GDM1 (cell line): Measurements from ENCODE around the gene SUPT3H.

Source experiments
- DNase-seq: peaks from one replicate; lab custom pipeline; 2025; lab: John Stamatoyannopoulos, UW

The SUPT3H gene

GRCh38 chr6:45388328-45388727 is 10.6 kb upstream of the SUPT3H start:
- no peak for DNase-seq

GRCh38 chr6:45387236-45387635 is 9.5 kb upstream of the SUPT3H start:
- no peak for DNase-seq

DNA sequence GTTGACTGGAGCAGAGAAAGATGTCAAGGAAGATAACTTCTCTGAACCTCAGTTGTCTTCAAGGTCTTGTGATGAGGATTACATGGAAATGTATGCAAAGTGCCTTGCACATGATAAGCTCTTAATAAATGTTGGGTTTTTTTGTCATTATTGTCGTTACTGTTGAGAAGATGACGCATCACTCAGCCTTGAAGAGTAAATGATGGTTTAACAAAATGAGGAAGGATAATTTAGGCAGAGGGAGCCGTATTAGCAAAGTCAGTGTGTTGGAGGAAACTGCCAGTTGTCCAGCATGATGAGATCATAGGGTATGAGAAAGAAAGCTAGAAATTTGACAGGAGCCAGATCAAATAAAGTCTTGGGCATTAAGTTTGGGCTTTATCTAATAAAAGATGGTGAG is 8.8 kb upstream of the SUPT3H start:
- no peak for DNase-seq

GRCh38 chr6:45382391-45382790 is 4.7 kb upstream of the SUPT3H start:
- no peak for DNase-seq

DNA sequence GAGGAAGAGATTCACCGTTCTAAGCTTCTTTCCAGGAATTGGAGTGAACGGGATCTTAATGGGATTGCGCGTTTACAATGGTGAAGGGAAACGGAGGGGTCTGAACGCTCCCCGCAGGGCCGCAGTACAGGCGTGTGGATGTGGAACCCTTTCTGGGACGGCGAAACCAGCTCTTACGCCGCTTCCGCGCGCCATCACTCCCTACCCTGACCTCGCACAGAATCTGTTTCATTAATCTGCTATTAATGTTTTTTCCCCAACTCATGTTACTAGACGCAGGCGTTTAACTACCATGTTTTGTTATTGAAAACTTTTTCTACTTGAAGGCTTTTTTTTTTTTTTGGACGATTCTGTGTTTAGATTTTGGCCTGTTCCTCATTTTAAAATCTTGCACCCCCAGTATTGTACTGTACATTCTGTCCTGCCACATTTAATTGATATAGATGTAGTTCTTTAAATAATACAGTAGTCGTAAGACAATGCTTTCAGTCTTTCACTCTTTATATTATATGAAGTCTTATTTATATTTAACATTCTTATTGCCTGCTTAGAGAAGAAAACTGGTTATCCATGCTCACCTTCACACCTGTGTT is 696 bp upstream of the SUPT3H start:
- DNase-seq, result peak; percentile 43

GRCh38 chr6:45377043-45377553 is 636 bp downstream of the SUPT3H start:
- no peak for DNase-seq

GRCh38 chr6:45376310-45377042 is 1.3 kb downstream of the SUPT3H start:
- no peak for DNase-seq

- DNase-seq, result no peak
Observed at GRCh38 chr6:45375449-45375848, 2.3 kb downstream of the SUPT3H start.

GRCh38 chr6:45371924-45372573 is 5.7 kb downstream of the SUPT3H start:
- DNase-seq, result no peak

GRCh38 chr6:45369870-45370269 is 7.9 kb downstream of the SUPT3H start:
- no peak for DNase-seq

GRCh38 chr6:45367999-45368398 is 9.7 kb downstream of the SUPT3H start:
- DNase-seq, result no peak

DNA sequence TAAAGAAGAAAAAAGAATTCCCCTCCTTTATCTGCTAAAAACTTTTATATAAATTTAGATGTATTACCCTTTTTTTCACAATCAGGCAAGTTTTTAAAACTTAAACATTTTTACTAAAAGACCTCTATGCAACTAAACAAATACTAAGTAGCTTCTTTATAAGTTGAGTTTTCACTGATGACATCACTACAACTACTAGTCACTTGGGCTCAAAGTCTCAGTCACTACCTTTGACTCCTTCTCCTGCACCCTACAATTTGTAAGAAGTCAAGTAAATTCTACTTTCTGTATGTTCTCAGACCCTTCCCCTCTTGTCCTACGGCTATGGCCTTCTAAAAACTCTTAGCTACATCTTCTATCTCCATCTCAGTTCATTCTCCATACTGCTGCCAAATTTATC is 11.2 kb downstream of the SUPT3H start:
- no peak for DNase-seq

DNA sequence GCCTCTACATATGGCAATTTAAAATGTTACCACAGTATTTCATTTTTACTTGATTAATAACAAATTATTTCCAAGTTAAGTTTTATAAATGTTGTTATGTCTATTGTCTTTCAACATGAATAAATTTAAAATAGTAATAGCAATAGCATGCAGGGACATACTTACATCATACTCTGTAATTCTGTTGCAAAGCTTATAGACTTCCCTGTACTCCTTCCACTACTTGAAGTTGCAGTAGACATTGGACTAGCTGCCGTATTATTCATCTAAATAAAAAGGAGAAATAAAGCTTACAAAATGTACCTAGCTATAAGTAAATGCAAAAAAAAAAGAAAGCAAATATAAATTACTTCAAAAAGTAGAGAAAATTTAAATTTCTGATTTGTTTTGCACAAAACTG is 12.7 kb downstream of the SUPT3H start:
- DNase-seq, result no peak

GRCh38 chr6:45364466-45364865 is 13.3 kb downstream of the SUPT3H start:
- no peak for DNase-seq

DNA sequence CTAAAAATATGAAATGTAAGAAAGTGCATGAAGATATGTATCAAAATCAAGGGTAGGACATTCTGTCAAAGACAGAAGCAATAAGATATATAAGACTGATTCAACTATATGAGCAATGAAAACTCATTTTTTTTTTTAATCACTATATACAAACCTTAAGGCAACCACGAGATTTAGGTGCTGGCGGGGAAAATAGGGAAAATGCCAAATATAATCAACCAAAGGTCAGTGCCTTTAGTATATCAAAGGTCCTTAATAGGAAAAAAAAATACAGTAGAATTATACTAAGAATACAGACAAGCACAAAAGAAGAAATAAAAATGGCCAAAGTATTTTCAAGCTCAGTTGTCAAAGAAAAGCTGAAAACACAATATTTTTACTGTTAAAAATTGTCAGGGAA is 24.1 kb downstream of the SUPT3H start:
- no peak for DNase-seq

DNA sequence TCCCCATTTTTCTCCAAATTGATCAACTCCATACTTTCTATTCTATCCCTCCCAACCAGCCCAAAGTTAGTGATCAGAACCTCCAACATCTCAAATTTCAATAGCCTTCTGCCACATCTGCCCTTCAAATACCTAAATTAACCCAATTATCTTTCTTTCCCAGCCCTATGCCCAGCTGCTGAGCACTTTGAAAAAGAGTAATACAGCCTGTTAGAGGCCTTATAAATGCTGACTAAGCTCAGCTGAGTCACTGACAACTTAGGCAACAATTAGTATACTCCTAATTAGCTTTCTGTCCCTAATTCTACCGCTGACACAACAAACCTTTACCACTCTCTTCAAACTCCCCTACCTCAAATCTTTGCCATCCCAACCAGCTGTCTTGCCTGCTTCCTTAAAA is 26.1 kb downstream of the SUPT3H start:
- DNase-seq, result no peak

DNA sequence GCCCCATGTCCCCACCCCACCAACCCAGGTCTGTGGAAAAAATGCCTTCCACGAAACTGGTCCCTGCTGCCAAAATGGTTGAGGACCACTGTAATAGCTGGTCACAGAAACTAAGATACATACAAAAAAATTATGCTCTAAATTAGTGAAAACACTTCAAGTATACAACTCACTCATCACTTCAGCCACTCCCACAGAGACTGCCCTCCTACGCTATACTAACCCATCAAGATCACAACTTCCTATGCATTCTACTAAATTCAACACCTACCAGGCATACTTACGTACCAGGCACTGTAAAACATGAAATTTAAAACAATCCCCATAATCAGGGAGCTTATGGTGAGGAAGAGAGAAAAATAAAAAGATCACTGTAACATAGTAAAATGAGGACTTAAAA is 26.7 kb downstream of the SUPT3H start:
- DNase-seq, result no peak

GRCh38 chr6:45350186-45350710 is 27.5 kb downstream of the SUPT3H start:
- DNase-seq, result no peak

DNA sequence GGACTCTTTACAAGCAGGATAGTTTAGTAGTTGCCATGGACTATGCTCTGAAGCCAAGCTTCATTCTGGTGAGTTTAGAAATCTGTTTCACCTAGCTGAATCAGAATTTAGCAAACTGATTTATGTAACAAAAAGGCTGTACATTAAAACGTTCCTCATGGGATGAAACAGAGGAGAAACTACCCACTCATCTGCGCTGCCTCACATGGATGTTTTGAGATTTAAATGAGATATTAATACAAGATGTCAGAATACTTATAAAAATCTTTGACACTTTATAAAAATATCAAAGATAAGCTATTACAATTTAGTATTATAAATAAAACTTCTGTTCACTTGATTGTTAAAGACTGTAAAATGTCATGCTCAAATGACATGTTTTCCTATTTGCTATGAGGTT is 32.8 kb downstream of the SUPT3H start:
- DNase-seq, result no peak

GRCh38 chr6:45328523-45328922 is 49.2 kb downstream of the SUPT3H start:
- DNase-seq, result no peak

DNA sequence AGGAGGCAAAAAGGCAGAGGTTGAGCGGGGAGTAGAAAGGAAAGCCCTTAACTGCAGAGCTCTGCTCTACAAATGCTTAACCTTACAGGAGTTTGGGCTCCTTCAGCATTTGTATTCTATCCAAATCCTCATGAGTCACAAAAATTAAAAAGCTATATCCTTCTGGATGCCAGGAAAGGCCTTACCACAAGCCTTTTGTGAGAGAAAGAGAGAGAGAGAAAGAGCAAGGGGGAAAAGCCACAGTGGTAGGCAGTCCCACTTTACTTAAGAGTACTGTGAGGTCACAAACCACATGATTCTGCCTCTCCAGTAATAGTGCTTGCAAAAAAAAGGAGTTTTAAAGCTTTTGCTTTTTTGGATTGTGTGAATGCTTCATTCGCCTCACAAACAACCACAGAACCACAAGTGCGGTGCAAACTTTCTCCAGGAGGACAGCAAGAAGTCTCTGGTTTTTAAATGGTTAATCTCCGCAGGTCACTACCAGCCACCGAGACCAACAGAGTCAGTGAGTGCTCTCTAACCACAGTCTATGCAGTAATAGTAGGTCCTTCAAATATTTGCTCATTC is 49.7 kb downstream of the SUPT3H start, which contains the start of gene RUNX2:
TSS of gene RUNX2 (plus strand) at position 375 of the 567 bp plus-strand sequence. CDS start 397 bp downstream, outside the sequence.
- peak; percentile 2 for DNase-seq

DNA sequence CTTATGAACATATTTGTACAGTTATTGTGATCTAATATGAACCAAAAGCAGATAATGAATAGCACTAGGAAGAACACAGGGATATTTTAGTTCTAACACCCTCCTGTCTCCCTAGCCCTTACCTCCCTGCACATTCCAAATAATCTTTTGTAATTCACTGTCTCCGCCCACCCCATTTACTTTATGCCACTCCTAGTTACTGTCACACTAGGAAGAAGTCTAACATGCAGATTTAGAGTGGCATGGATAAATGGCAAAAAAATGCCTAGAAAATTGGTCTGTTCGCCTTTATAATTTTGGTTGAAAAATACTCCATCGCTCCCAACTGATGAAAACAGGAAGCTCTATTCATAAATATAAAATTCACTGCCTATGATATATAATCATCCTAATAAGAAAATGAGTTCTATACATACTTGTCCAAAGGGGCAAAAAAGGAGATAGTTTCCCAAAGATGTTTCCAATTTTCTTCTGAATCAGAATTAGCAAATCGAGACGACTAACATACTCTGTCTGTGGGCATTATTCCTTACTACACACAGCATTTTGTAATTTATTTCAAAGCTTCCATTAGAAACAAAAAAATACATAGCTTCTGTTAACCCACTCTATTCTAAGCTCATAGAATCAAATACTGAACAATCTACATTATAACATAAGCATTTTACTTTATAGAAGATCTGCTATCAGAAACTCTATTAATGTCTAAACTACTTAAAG is 50.9 kb downstream of the SUPT3H start:
- no peak for DNase-seq
